ENCODE results near the gene MAST4. TPM values are rescaled to one million over a fixed set of nuclear protein-coding genes. Genes with fewer than 3 reads are reported as not detected.

MAST4 gene
- total RNA-seq, 1 donor from 2014 or later, result 55.2 TPM

DNA sequence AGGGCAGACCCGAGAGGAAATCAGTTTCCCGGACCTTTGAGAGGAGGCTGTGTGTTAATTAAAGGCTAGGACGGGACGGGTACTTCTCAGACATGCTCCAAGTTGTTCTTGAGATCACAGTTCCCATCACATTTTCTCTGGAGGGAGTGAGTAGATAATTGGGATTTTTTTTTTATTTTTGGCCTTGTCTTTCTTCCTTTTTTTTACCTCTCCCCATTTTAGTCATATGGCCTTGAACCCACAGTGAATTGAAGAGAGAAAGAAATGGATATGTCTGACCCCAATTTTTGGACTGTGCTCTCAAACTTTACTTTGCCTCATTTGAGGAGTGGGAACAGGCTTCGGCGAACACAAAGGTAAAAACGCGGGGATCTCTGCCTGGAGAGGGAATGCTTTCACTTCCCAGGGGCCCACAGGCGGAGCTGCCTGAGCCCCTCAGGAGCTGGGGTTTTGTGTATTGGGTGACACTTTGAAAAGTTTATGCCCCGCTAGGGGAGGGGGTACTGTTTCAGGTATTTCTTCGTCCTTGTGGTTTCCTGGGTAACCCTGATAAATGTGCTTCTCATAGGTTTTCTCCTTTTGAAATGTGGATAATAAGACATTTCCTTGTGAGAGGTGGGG is 408.6 kb downstream of the MAST4 start:
- intact Hi-C loops (cut with DNase I), result loop anchor here (5.0 kb wide), 2 partner anchors 48 to 87 kb away; no protein-coding TSS in a partner anchor
- Histone ChIP-seq H3K4me3 (peak overlapping the region; percentile 76 to 83), H3K27me3 (no peaks in the 10 kb centered on the region), H3K36me3 (no peaks in the 10 kb centered on the region), H3K9me3 (no peaks in the 10 kb centered on the region), H3K4me1 (peaks cover 7 to 31% of the 10 kb centered on the region in 2 donors), H3K27ac (peak overlapping the region; percentile 92 to 93)
- TF ChIP-seq CTCF (IDR thresholded peaks at IDR 0.05), result no peak
- DNase-seq (ENCODE audit: low spot score in 2 of 2), result no peak

GRCh38 chr5:67005737-67006499 is 409.7 kb downstream of the MAST4 start:
- Histone ChIP-seq H3K27me3 (no peaks in the 10 kb centered on the region), H3K36me3 (no peaks in the 10 kb centered on the region), H3K27ac (no peak overlapping the region), H3K9me3 (no peaks in the 10 kb centered on the region), H3K4me1 (peaks cover 7 to 39% of the 10 kb centered on the region in 2 donors), H3K4me3 (peak overlapping the region; percentile 76 to 83)
- DNase-seq (ENCODE audit: low spot score in 2 of 2), result no peak
- intact Hi-C loops (cut with DNase I), result no loop called here
- TF ChIP-seq CTCF (IDR thresholded peaks at IDR 0.05), result no peak

DNA sequence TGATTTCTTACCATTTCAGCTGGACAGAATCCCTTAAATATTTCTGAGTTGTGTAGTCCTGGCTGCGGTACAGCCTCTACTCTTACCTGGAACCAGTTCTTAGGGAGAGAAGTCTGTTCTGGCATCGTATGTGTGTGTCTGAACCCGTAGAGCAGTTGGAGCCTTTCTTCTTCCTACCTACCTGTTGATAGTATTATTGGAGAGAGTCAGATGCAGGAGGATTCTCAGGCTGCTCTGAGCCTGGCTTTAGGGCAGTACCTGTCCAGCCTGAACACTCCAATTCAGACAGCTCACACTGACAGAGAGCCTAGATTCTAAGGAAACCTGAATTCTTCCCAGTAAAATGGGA is 410.3 kb downstream of the MAST4 start:
- no peaks in the 10 kb centered on the region for H3K9me3 ChIP-seq
- peaks cover 13 to 44% of the 10 kb centered on the region in 2 donors for H3K4me1 ChIP-seq
- H3K27ac ChIP-seq, result no peak overlapping the region
- H3K36me3 ChIP-seq, result no peaks in the 10 kb centered on the region
- intact Hi-C loops (cut with DNase I), result no loop called here
- no peak for TF ChIP-seq CTCF (IDR thresholded peaks at IDR 0.05)
- peak overlapping the region; percentile 76 to 83 for H3K4me3 ChIP-seq
- no peaks in the 10 kb centered on the region for H3K27me3 ChIP-seq
- no peak for DNase-seq (ENCODE audit: low spot score in 2 of 2)

- no peak overlapping the region for H3K4me3 ChIP-seq
- H3K9me3 ChIP-seq, result no peaks in the 10 kb centered on the region
- peaks cover 14 to 52% of the 10 kb centered on the region in 2 donors for H3K4me1 ChIP-seq
- no peak overlapping the region for H3K27ac ChIP-seq
- intact Hi-C loops (cut with DNase I), result no loop called here
- TF ChIP-seq CTCF (IDR thresholded peaks at IDR 0.05), result no peak
- DNase-seq (ENCODE audit: low spot score in 2 of 2), result no peak
- H3K36me3 ChIP-seq, result no peaks in the 10 kb centered on the region
- H3K27me3 ChIP-seq, result no peaks in the 10 kb centered on the region
These were observed 412.8 kb downstream of the MAST4 start for GRCh38 chr5:67009028-67009427.

DNA sequence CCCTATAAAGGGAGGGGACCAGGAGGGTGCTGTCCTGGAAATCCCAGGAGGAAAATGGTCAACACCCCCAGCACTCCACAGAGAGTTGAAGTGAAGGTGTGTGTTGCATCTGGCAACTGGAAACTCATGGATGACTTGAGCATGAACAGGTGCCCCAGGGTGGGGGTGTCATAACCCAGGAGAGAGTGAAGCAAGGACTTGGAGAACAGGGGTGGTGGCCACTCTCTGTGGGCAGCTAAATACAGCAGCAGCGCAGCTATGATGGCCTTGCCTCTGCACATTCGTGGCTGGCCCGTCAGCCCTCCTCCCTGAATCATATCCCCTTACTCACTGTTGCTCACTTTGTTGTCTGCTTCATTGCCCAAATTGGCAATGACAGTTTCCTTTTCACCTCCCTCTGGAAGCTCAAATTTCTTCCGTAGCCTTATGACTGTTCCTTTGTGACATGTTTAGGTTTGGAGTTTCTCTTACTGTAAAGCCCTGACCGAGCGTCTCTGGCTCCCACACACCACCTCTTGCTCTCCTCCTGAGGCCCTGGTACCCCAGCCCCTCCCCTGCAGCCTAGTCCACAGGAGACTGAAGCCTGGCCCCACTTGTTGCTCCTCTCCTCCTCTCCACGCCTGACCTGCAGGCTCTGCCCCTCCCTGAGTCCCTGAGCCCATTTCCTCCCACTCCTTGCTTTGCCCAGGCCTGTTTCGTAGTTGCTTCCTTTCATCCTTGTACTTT is 414.7 kb downstream of the MAST4 start:
- Histone ChIP-seq H3K4me1 (peaks cover 14 to 55% of the 10 kb centered on the region in 2 donors), H3K27ac (peak overlapping the region; percentile 65), H3K36me3 (no peaks in the 10 kb centered on the region), H3K4me3 (peak overlapping the region; percentile 6 to 45), H3K27me3 (no peaks in the 10 kb centered on the region), H3K9me3 (no peaks in the 10 kb centered on the region)
- TF ChIP-seq CTCF (IDR thresholded peaks at IDR 0.05), result no peak
- no peak for DNase-seq (ENCODE audit: low spot score in 2 of 2)
- intact Hi-C loops (cut with DNase I), result no loop called here
